GM23338 (cell line): ENCODE measurements around the gene EPGN. TPM values are rescaled to one million over a fixed set of nuclear protein-coding genes. Genes with fewer than 3 reads are reported as not detected.

Experiments used
- ATAC-seq: fragments of 200-7000 bp; cut with Tn5 transposase; 3 replicates; pipeline ENCODE4 v1.9.1; 2020
- DNase-seq: peaks from one replicate; pipeline ENCODE4 v3.0.0-alpha.2; 2015; ENCODE audit warnings: low spot score
- H2AFZ ChIP-seq: fragments of 200-600 bp; sonication (generic); 2 replicates; pipeline ENCODE4 v1.8.0; 2016; ENCODE audit warnings: antibody characterized with exemption, mild to moderate bottlenecking, moderate library complexity
- H3F3A ChIP-seq: fragments of 200-600 bp; sonication (generic); replicated peaks from 2 replicates; pipeline ENCODE4 v1.8.0; 2017; ENCODE audit warnings: antibody characterized with exemption, mixed run types, low read depth
- H3K27ac ChIP-seq: fragments of 200-600 bp; sonication (generic); 2 replicates; pipeline ENCODE4 v1.6.1; 2016; ENCODE audit warnings: low read depth
- H3K27me3 ChIP-seq: fragments of 200-600 bp; sonication (generic); 2 replicates; pipeline ENCODE4 v1.8.0; 2016; ENCODE audit warnings: mild to moderate bottlenecking, mixed run types, moderate library complexity; ENCODE audit not compliant: insufficient read depth
- H3K36me3 ChIP-seq: fragments of 200-600 bp; sonication (generic); 2 replicates; pipeline ENCODE4 v1.8.0; 2016; ENCODE audit warnings: mild to moderate bottlenecking; ENCODE audit not compliant: insufficient read depth
- H3K4me1 ChIP-seq: fragments of 200-600 bp; sonication (generic); 2 replicates; pipeline ENCODE4 v1.8.0; 2016; ENCODE audit warnings: mild to moderate bottlenecking, moderate library complexity; ENCODE audit not compliant: insufficient read depth
- H3K4me2 ChIP-seq: fragments of 200-600 bp; sonication (generic); 2 replicates; pipeline ENCODE4 v1.7.1; 2017; ENCODE audit warnings: mixed run types
- H3K4me3 ChIP-seq: fragments of 200-600 bp; sonication (generic); 2 replicates; pipeline ENCODE4 v1.6.1; 2016; ENCODE audit warnings: mixed run types
- H3K79me2 ChIP-seq: fragments of 200-600 bp; sonication (generic); replicated peaks from 2 replicates; pipeline ENCODE4 v1.8.0; 2017; ENCODE audit warnings: mild to moderate bottlenecking; ENCODE audit not compliant: insufficient read depth
- H3K9me2 ChIP-seq: fragments of 200-600 bp; sonication (generic); 2 replicates; pipeline ENCODE4 v1.8.0; 2017; ENCODE audit not compliant: insufficient read depth
- H4K20me1 ChIP-seq: fragments of 200-600 bp; sonication (generic); replicated peaks from 2 replicates; pipeline ENCODE4 v1.8.0; 2017; ENCODE audit warnings: mild to moderate bottlenecking; ENCODE audit not compliant: insufficient read depth
- H3K27ac Mint-ChIP-seq: 2 replicates; pipeline ENCODE4 v1.8.0; 2020; ENCODE audit warnings: inconsistent platforms, mild to moderate bottlenecking, moderate library complexity, mixed read lengths
- H3K27me3 Mint-ChIP-seq: 3 replicates; pipeline ENCODE4 v1.8.0; 2022; ENCODE audit warnings: low read depth, mild to moderate bottlenecking, moderate library complexity, mixed read lengths, inconsistent platforms; ENCODE audit not compliant: insufficient read depth, poor library complexity
- H3K36me3 Mint-ChIP-seq: 3 replicates; pipeline ENCODE4 v1.8.0; 2021; ENCODE audit warnings: low read depth, mild to moderate bottlenecking, inconsistent platforms, moderate library complexity, mixed read lengths
- H3K4me1 Mint-ChIP-seq: 3 replicates; pipeline ENCODE4 v1.8.0; 2020; ENCODE audit warnings: mild to moderate bottlenecking, inconsistent platforms, mixed read lengths
- H3K4me3 Mint-ChIP-seq: 3 replicates; pipeline ENCODE4 v1.8.0; 2021; ENCODE audit warnings: moderate library complexity, mild to moderate bottlenecking, inconsistent platforms, mixed read lengths
- H3K9me3 Mint-ChIP-seq: 3 replicates; pipeline ENCODE4 v1.8.0; 2020; ENCODE audit warnings: moderate library complexity, mild to moderate bottlenecking, inconsistent platforms, mixed read lengths
- CREB1 ChIP-seq: fragments of 250-450 bp; sonication (Bioruptor Pico); IDR thresholded peaks from 2 replicates; pipeline ENCODE4 v1.5.0; 2020; ENCODE audit warnings: low read depth, mild to moderate bottlenecking, moderate library complexity
- EZH2 ChIP-seq: fragments of 200-600 bp; sonication (generic); IDR thresholded peaks from one replicate; pipeline ENCODE4 v1.8.0; 2017; ENCODE audit warnings: antibody characterized with exemption, mild to moderate bottlenecking, low read depth; ENCODE audit not compliant: unreplicated experiment
- EZH2phosphoT487 ChIP-seq: fragments of 200-600 bp; sonication (generic); IDR thresholded peaks from one replicate; pipeline ENCODE4 v1.8.1; 2018; ENCODE audit warnings: antibody characterized with exemption; ENCODE audit not compliant: unreplicated experiment
- JUNB ChIP-seq: IDR thresholded peaks from one replicate; pipeline ENCODE4 v1.6.1; 2016; ENCODE audit warnings: antibody characterized with exemption; ENCODE audit not compliant: unreplicated experiment
- NANOG ChIP-seq: IDR thresholded peaks from 2 replicates; pipeline ENCODE4 v1.6.1; 2016; ENCODE audit warnings: antibody characterized with exemption, borderline replicate concordance
- POLR2AphosphoS5 ChIP-seq: IDR thresholded peaks from 2 replicates; pipeline ENCODE4 v1.6.1; 2016; ENCODE audit warnings: antibody characterized with exemption, low read depth
- STAT1 ChIP-seq: IDR thresholded peaks from one replicate; pipeline ENCODE4 v1.6.1; 2016; ENCODE audit warnings: antibody characterized with exemption; ENCODE audit not compliant: unreplicated experiment
- ZNF114 ChIP-seq: fragments of 250-450 bp; sonication (Bioruptor Pico); IDR thresholded peaks from 2 replicates; pipeline ENCODE4 v1.5.0; 2020; ENCODE audit warnings: mild to moderate bottlenecking, moderate library complexity
- ZNF331 ChIP-seq: fragments of 250-450 bp; sonication (Bioruptor Pico); IDR thresholded peaks from 2 replicates; pipeline ENCODE4 v1.5.0; 2020; ENCODE audit warnings: low read depth, mild to moderate bottlenecking, moderate library complexity
- polyA plus RNA-seq: library from polyadenylated mRNA; unstranded; fragments of >200 nt; fragmentation: Nextera tagmentation; extraction: Ambion mirVana; gene quantifications from 2 replicates; pipeline ENCODE4 v1.2.1, GENCODE V29; 2016
- total RNA-seq: library from RNA; depleted of rRNA; stranded (reverse); fragments of >200 nt; shearing (Covaris generic); gene quantifications from 2 replicates; pipeline ENCODE4 v1.2.3, GENCODE V29; 2014
- TF ChIP-seq, protein P1 (sequence below): fragments of 250-450 bp; sonication (Bioruptor Pico); IDR thresholded peaks from 2 replicates; pipeline ENCODE4 v1.5.0; 2020; ENCODE audit warnings: mild to moderate bottlenecking, moderate library complexity
- TF ChIP-seq, protein P2 (sequence below): IDR thresholded peaks from 2 replicates; pipeline ENCODE4 v1.6.1; 2016; ENCODE audit warnings: antibody characterized with exemption
- TF ChIP-seq, protein P3 (sequence below): IDR thresholded peaks from one replicate; pipeline ENCODE4 v1.6.1; 2018; ENCODE audit warnings: antibody characterized with exemption; ENCODE audit not compliant: unreplicated experiment
- TF ChIP-seq, protein P4 (sequence below), 2 experiments: fragments of 200-600 bp in 1 of 2; sonication (generic) in 1 of 2; conservative IDR thresholded peaks; 2 replicates each; pipeline versions ENCODE4 v1.5.1 to v1.6.1; 2016 to 2017; ENCODE audit warnings: antibody characterized with exemption in 2 of 2, low read depth in 2 of 2, mild to moderate bottlenecking in 2 of 2, moderate library complexity in 1 of 2

The EPGN gene
- total and polyA plus RNA-seq, 2 experiments from 2014 or later, result not detected

DNA sequence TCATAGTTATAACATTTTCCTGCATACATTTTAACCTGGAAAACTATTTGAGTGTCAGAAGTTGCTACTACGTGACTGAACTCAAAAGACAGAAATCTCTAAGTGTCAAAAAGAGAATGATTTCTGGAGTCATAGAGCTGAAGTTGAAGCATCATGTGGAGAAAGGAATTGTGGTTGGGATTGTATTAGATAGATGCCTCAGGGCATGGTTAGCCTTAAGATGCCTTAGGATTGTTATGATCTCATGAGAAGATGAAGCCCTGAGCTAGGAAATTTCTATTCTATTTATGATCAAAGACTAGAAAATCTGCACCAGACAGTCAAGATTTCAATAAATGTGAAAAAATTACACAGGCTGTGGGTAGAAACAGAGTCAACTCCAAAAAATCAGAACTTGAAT is 20.2 kb downstream of the EPGN start:
- Histone ChIP-seq H3F3A (no peaks in the 10 kb centered on the region), H3K4me2 (no peak overlapping the region), H3K27ac (no peak overlapping the region), H3K9me2 (no peaks in the 10 kb centered on the region), H3K79me2 (no peaks in the 10 kb centered on the region), H3K4me3 (no peak overlapping the region), H2AFZ (no peak overlapping the region), H3K4me1 (peaks cover 5% of the 10 kb centered on the region; the same call in 1 of the 2 replicates), H4K20me1 (no peaks in the 10 kb centered on the region), H3K27me3 (no peaks in the 10 kb centered on the region), H3K36me3 (no peaks in the 10 kb centered on the region)
- H3K9me3 Mint-ChIP-seq, result no peaks in the 10 kb centered on the region
- no peaks in the 10 kb centered on the region for H3K27me3 Mint-ChIP-seq
- no peak for ATAC-seq
- H3K27ac Mint-ChIP-seq, result no peak overlapping the region
- no peak for DNase-seq
- TF ChIP-seq, protein P1, sequence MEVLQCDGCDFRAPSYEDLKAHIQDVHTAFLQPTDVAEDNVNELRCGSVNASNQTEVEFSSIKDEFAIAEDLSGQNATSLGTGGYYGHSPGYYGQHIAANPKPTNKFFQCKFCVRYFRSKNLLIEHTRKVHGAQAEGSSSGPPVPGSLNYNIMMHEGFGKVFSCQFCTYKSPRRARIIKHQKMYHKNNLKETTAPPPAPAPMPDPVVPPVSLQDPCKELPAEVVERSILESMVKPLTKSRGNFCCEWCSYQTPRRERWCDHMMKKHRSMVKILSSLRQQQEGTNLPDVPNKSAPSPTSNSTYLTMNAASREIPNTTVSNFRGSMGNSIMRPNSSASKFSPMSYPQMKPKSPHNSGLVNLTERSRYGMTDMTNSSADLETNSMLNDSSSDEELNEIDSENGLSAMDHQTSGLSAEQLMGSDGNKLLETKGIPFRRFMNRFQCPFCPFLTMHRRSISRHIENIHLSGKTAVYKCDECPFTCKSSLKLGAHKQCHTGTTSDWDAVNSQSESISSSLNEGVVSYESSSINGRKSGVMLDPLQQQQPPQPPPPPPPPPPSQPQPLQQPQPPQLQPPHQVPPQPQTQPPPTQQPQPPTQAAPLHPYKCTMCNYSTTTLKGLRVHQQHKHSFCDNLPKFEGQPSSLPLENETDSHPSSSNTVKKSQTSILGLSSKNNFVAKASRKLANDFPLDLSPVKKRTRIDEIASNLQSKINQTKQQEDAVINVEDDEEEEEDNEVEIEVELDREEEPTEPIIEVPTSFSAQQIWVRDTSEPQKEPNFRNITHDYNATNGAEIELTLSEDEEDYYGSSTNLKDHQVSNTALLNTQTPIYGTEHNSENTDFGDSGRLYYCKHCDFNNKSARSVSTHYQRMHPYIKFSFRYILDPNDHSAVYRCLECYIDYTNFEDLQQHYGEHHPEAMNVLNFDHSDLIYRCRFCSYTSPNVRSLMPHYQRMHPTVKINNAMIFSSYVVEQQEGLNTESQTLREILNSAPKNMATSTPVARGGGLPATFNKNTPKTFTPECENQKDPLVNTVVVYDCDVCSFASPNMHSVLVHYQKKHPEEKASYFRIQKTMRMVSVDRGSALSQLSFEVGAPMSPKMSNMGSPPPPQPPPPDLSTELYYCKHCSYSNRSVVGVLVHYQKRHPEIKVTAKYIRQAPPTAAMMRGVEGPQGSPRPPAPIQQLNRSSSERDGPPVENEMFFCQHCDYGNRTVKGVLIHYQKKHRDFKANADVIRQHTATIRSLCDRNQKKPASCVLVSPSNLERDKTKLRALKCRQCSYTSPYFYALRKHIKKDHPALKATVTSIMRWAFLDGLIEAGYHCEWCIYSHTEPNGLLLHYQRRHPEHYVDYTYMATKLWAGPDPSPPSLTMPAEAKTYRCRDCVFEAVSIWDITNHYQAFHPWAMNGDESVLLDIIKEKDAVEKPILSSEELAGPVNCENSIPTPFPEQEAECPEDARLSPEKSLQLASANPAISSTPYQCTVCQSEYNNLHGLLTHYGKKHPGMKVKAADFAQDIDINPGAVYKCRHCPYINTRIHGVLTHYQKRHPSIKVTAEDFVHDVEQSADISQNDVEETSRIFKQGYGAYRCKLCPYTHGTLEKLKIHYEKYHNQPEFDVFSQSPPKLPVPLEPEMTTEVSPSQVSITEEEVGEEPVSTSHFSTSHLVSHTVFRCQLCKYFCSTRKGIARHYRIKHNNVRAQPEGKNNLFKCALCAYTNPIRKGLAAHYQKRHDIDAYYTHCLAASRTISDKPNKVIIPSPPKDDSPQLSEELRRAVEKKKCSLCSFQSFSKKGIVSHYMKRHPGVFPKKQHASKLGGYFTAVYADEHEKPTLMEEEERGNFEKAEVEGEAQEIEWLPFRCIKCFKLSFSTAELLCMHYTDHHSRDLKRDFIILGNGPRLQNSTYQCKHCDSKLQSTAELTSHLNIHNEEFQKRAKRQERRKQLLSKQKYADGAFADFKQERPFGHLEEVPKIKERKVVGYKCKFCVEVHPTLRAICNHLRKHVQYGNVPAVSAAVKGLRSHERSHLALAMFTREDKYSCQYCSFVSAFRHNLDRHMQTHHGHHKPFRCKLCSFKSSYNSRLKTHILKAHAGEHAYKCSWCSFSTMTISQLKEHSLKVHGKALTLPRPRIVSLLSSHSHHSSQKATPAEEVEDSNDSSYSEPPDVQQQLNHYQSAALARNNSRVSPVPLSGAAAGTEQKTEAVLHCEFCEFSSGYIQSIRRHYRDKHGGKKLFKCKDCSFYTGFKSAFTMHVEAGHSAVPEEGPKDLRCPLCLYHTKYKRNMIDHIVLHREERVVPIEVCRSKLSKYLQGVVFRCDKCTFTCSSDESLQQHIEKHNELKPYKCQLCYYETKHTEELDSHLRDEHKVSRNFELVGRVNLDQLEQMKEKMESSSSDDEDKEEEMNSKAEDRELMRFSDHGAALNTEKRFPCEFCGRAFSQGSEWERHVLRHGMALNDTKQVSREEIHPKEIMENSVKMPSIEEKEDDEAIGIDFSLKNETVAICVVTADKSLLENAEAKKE, result no peak
- no peak for TF ChIP-seq NANOG
- TF ChIP-seq ZNF114 (CRISPR knock-in tag), result no peak
- no peak for TF ChIP-seq JUNB
- TF ChIP-seq, protein P2, sequence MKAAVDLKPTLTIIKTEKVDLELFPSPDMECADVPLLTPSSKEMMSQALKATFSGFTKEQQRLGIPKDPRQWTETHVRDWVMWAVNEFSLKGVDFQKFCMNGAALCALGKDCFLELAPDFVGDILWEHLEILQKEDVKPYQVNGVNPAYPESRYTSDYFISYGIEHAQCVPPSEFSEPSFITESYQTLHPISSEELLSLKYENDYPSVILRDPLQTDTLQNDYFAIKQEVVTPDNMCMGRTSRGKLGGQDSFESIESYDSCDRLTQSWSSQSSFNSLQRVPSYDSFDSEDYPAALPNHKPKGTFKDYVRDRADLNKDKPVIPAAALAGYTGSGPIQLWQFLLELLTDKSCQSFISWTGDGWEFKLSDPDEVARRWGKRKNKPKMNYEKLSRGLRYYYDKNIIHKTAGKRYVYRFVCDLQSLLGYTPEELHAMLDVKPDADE, result no peak
- TF ChIP-seq, protein P3, sequence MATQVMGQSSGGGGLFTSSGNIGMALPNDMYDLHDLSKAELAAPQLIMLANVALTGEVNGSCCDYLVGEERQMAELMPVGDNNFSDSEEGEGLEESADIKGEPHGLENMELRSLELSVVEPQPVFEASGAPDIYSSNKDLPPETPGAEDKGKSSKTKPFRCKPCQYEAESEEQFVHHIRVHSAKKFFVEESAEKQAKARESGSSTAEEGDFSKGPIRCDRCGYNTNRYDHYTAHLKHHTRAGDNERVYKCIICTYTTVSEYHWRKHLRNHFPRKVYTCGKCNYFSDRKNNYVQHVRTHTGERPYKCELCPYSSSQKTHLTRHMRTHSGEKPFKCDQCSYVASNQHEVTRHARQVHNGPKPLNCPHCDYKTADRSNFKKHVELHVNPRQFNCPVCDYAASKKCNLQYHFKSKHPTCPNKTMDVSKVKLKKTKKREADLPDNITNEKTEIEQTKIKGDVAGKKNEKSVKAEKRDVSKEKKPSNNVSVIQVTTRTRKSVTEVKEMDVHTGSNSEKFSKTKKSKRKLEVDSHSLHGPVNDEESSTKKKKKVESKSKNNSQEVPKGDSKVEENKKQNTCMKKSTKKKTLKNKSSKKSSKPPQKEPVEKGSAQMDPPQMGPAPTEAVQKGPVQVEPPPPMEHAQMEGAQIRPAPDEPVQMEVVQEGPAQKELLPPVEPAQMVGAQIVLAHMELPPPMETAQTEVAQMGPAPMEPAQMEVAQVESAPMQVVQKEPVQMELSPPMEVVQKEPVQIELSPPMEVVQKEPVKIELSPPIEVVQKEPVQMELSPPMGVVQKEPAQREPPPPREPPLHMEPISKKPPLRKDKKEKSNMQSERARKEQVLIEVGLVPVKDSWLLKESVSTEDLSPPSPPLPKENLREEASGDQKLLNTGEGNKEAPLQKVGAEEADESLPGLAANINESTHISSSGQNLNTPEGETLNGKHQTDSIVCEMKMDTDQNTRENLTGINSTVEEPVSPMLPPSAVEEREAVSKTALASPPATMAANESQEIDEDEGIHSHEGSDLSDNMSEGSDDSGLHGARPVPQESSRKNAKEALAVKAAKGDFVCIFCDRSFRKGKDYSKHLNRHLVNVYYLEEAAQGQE, result no peak
- TF ChIP-seq EZH2, result no peak
- TF ChIP-seq CREB1 (CRISPR knock-in tag), result no peak
- TF ChIP-seq STAT1, result no peak
- no peak for TF ChIP-seq EZH2phosphoT487
- TF ChIP-seq, protein P4, sequence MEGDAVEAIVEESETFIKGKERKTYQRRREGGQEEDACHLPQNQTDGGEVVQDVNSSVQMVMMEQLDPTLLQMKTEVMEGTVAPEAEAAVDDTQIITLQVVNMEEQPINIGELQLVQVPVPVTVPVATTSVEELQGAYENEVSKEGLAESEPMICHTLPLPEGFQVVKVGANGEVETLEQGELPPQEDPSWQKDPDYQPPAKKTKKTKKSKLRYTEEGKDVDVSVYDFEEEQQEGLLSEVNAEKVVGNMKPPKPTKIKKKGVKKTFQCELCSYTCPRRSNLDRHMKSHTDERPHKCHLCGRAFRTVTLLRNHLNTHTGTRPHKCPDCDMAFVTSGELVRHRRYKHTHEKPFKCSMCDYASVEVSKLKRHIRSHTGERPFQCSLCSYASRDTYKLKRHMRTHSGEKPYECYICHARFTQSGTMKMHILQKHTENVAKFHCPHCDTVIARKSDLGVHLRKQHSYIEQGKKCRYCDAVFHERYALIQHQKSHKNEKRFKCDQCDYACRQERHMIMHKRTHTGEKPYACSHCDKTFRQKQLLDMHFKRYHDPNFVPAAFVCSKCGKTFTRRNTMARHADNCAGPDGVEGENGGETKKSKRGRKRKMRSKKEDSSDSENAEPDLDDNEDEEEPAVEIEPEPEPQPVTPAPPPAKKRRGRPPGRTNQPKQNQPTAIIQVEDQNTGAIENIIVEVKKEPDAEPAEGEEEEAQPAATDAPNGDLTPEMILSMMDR (conservative IDR thresholded peaks at IDR 0.05; ENCODE audit: low read depth in 2 of 2), result no peak
- TF ChIP-seq ZNF331, result no peak
- no peak for TF ChIP-seq POLR2AphosphoS5
- peaks cover 9% of the 10 kb centered on the region; the same call in 2 of the 3 replicates for H3K4me1 Mint-ChIP-seq
- no peak overlapping the region for H3K4me3 Mint-ChIP-seq
- no peaks in the 10 kb centered on the region for H3K36me3 Mint-ChIP-seq
